H1 (cell line): ENCODE data around the gene EIPR1. TPM values are rescaled to one million over a fixed set of nuclear protein-coding genes. Genes with fewer than 3 reads are reported as not detected.

ENCODE experiments used
- CHD1 ChIP-seq: IDR thresholded peaks from 2 replicates; pipeline ENCODE4 v1.6.1; 2012; ENCODE audit warnings: low read depth, low read length, improper control_type of control experiment
- polyA plus RNA-seq, 7 experiments: library from polyadenylated mRNA; depleted of rRNA in 3 of 7; stranded (reverse) in 5 of 7; unstranded in 2 of 7; fragments of >200 nt in 5 of 7; fragments of 200-250 nt in 2 of 7; gene quantifications; 1 replicate in 5 of 7; 2 replicates in 1 of 7; 4 replicates in 1 of 7; pipeline versions ENCODE4 v1.2.1 to v1.2.3, GENCODE V29; 2011 to 2013; ENCODE audit warnings: missing spikeins in 2 of 7, mixed read lengths in 2 of 7
- total RNA-seq: library from RNA; stranded (reverse); fragmentation: NEBNext Ultra II Directional; extraction: Animal tissue kit (Norgen Biotek cat#: 25700); gene quantifications from 2 replicates; pipeline ENCODE4 v1.2.1, GENCODE V29; 2021
- TF ChIP-seq, protein P1 (sequence below): fragments of 300-600 bp; sonication (generic); IDR thresholded peaks from 2 replicates; pipeline ENCODE4 v1.7.1; 2012; ENCODE audit warnings: low read length, moderate library complexity, mild to moderate bottlenecking, inconsistent platforms; ENCODE audit not compliant: insufficient replicate concordance

Gene EIPR1
- total and polyA plus RNA-seq, 2 of the 8 experiments (the other 6 are each of a cell fraction or from before 2014, with no cell fraction given), result 26.3 to 56.4 TPM

DNA sequence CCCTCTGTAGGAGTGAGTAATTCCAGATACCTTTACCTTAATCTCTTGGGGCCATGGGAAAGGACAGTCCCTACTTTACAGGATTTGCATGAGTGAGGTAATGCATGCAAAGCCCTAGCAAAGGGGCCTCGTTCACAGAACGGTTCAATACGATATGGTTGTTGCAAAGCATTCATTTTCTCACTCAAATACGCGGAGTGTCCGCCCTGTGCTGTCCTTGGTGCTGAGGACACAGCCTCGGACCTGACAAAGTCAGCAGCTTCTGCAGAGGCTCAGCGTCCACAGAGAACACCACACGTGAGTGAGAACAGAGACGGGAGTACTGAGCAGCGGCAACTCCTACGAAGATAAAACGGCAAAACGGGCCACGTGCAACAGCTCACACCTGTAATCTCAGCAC is 125.7 kb downstream of the EIPR1 start (continued):
- TF ChIP-seq, protein P1, sequence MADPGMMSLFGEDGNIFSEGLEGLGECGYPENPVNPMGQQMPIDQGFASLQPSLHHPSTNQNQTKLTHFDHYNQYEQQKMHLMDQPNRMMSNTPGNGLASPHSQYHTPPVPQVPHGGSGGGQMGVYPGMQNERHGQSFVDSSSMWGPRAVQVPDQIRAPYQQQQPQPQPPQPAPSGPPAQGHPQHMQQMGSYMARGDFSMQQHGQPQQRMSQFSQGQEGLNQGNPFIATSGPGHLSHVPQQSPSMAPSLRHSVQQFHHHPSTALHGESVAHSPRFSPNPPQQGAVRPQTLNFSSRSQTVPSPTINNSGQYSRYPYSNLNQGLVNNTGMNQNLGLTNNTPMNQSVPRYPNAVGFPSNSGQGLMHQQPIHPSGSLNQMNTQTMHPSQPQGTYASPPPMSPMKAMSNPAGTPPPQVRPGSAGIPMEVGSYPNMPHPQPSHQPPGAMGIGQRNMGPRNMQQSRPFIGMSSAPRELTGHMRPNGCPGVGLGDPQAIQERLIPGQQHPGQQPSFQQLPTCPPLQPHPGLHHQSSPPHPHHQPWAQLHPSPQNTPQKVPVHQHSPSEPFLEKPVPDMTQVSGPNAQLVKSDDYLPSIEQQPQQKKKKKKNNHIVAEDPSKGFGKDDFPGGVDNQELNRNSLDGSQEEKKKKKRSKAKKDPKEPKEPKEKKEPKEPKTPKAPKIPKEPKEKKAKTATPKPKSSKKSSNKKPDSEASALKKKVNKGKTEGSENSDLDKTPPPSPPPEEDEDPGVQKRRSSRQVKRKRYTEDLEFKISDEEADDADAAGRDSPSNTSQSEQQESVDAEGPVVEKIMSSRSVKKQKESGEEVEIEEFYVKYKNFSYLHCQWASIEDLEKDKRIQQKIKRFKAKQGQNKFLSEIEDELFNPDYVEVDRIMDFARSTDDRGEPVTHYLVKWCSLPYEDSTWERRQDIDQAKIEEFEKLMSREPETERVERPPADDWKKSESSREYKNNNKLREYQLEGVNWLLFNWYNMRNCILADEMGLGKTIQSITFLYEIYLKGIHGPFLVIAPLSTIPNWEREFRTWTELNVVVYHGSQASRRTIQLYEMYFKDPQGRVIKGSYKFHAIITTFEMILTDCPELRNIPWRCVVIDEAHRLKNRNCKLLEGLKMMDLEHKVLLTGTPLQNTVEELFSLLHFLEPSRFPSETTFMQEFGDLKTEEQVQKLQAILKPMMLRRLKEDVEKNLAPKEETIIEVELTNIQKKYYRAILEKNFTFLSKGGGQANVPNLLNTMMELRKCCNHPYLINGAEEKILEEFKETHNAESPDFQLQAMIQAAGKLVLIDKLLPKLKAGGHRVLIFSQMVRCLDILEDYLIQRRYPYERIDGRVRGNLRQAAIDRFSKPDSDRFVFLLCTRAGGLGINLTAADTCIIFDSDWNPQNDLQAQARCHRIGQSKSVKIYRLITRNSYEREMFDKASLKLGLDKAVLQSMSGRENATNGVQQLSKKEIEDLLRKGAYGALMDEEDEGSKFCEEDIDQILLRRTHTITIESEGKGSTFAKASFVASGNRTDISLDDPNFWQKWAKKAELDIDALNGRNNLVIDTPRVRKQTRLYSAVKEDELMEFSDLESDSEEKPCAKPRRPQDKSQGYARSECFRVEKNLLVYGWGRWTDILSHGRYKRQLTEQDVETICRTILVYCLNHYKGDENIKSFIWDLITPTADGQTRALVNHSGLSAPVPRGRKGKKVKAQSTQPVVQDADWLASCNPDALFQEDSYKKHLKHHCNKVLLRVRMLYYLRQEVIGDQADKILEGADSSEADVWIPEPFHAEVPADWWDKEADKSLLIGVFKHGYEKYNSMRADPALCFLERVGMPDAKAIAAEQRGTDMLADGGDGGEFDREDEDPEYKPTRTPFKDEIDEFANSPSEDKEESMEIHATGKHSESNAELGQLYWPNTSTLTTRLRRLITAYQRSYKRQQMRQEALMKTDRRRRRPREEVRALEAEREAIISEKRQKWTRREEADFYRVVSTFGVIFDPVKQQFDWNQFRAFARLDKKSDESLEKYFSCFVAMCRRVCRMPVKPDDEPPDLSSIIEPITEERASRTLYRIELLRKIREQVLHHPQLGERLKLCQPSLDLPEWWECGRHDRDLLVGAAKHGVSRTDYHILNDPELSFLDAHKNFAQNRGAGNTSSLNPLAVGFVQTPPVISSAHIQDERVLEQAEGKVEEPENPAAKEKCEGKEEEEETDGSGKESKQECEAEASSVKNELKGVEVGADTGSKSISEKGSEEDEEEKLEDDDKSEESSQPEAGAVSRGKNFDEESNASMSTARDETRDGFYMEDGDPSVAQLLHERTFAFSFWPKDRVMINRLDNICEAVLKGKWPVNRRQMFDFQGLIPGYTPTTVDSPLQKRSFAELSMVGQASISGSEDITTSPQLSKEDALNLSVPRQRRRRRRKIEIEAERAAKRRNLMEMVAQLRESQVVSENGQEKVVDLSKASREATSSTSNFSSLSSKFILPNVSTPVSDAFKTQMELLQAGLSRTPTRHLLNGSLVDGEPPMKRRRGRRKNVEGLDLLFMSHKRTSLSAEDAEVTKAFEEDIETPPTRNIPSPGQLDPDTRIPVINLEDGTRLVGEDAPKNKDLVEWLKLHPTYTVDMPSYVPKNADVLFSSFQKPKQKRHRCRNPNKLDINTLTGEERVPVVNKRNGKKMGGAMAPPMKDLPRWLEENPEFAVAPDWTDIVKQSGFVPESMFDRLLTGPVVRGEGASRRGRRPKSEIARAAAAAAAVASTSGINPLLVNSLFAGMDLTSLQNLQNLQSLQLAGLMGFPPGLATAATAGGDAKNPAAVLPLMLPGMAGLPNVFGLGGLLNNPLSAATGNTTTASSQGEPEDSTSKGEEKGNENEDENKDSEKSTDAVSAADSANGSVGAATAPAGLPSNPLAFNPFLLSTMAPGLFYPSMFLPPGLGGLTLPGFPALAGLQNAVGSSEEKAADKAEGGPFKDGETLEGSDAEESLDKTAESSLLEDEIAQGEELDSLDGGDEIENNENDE, result no peak
- no peak for TF ChIP-seq CHD1
